ENCODE data around the gene ZNF584. TPM values are rescaled to one million over a fixed set of nuclear protein-coding genes. Genes with fewer than 3 reads are reported as not detected.

Gene ZNF584
- total and polyA plus RNA-seq, 10 of the 15 experiments (the other 5 are each of a cell fraction or from before 2014, with no cell fraction given): 2.0 to 10.7 (median 6.3) TPM

GRCh38 chr19:58398545-58398944 lies 9.9 kb upstream of the ZNF584 start:
- H3K36me3 ChIP-seq (ENCODE audit: control insufficient read depth in 2 of 2, insufficient read depth in 2 of 2, low read length in 1 of 2): peaks cover 0 to 17% of the 10 kb centered on the region in 2 experiments; a peak in 3 of 4 replicates
- intact Hi-C loops (cut with micrococcal nuclease; ENCODE audit: unreplicated experiment) (no loop called here), in situ Hi-C loops (cut with MboI) (no loop called here)
- no peak overlapping the region for H3K4me3 ChIP-seq
- no peaks in the 10 kb centered on the region for H4K20me1 ChIP-seq (ENCODE audit: control insufficient read depth, insufficient read depth)
- POLR2A ChIA-PET: no interaction called here
- DNase-seq (ENCODE audit: low read depth, low spot score): no peak
- no peak for TF ChIP-seq PAX5 (IDR thresholded peaks at IDR 0.05; ENCODE audit: borderline replicate concordance, low read depth, low read length)
- TF ChIP-seq EZH2 (IDR thresholded peaks at IDR 0.05; ENCODE audit: borderline replicate concordance, control insufficient read depth, low read depth, low read length): no peak
- TF ChIP-seq POLR2AphosphoS2 (IDR thresholded peaks at IDR 0.05; ENCODE audit: low read depth, low read length): no peak
- TF ChIP-seq ASH2L (IDR thresholded peaks at IDR 0.05; ENCODE audit: borderline replicate concordance, low read depth): no peak
- no peak for TF ChIP-seq ZZZ3 (IDR thresholded peaks at IDR 0.05; ENCODE audit: control insufficient read depth, insufficient read length, low read depth)
- TF ChIP-seq MTA2 (IDR thresholded peaks at IDR 0.05; ENCODE audit: low read depth): no peak
- no peak for TF ChIP-seq ZSCAN29 (IDR thresholded peaks at IDR 0.05)
- TF ChIP-seq SREBF2 (IDR thresholded peaks at IDR 0.05; ENCODE audit: low read length): no peak
- no peak for TF ChIP-seq IRF5 (IDR thresholded peaks at IDR 0.05; ENCODE audit: borderline replicate concordance)
- no peak for TF ChIP-seq FOXM1 (IDR thresholded peaks at IDR 0.05; ENCODE audit: low read depth, low read length)
- no peak for TF ChIP-seq HDGF (IDR thresholded peaks at IDR 0.05)
- TF ChIP-seq CBFB (IDR thresholded peaks at IDR 0.05; ENCODE audit: low read depth): no peak
- TF ChIP-seq SP1 (IDR thresholded peaks at IDR 0.05; ENCODE audit: low read depth, low read length): no peak
- TF ChIP-seq FOS (IDR thresholded peaks at IDR 0.05; ENCODE audit: borderline replicate concordance, extremely low read depth, insufficient read length): no peak
- no peak for TF ChIP-seq IKZF1 (conservative IDR thresholded peaks at IDR 0.05)
- BruUV-seq (replicated peaks): no TSS peak
- H3K27ac ChIP-seq (ENCODE audit: control insufficient read depth, insufficient read depth): no peak overlapping the region
- no peak overlapping the region for H2AFZ ChIP-seq (ENCODE audit: control insufficient read depth, low read depth, low read length)
- no peak for FAIRE-seq
- H3K4me2 ChIP-seq (ENCODE audit: control insufficient read depth, insufficient read depth): no peak overlapping the region
- RAD21 ChIA-PET (ENCODE audit: unreplicated experiment): no interaction called here
- CTCF ChIA-PET: no interaction called here
- H3K79me2 ChIP-seq (ENCODE audit: control insufficient read depth, insufficient read depth, low read length): no peaks in the 10 kb centered on the region
- SMC1A ChIA-PET (ENCODE audit: uncharacterized antibody, unreplicated experiment): no interaction called here
- H3K9me3 ChIP-seq (replicated peaks; ENCODE audit: control insufficient read depth, insufficient read depth, low read length): no peaks in the 10 kb centered on the region
- H3K4me1 ChIP-seq (ENCODE audit: control insufficient read depth, insufficient read depth, low read length): peaks cover 10% of the 10 kb centered on the region
- no peak for ATAC-seq
- H3K9ac ChIP-seq (ENCODE audit: control insufficient read depth, insufficient read depth, low read length): no peak overlapping the region
- no peaks in the 10 kb centered on the region for H3K27me3 ChIP-seq (replicated peaks in 1 of 2; ENCODE audit: control insufficient read depth in 2 of 2, insufficient read depth in 2 of 2, low read length in 1 of 2)
- WGBS (ENCODE audit: insufficient coverage, insufficient replicate concordance, low lambda C conversion rate, missing lambda C conversion rate): 92% methylated on average over 6 of the region's 6 CpGs
